GM23248 (cell line): ENCODE results near the gene STON2. TPM values are rescaled to one million over a fixed set of nuclear protein-coding genes. Genes with fewer than 3 reads are reported as not detected.
"Not testable (repeated sequence)": the region's sequence is repeated elsewhere in the genome, so short reads cannot be mapped to it uniquely, and the experiment has no call there.

Source experiments
- DNase-seq: peaks from one replicate; pipeline ENCODE4 v3.0.0-alpha.2; 2015
- H2AFZ ChIP-seq: fragments of 200-600 bp; sonication (generic); 2 replicates; pipeline ENCODE4 v1.6.1; 2016; ENCODE audit warnings: antibody characterized with exemption
- H3F3A ChIP-seq: fragments of 200-600 bp; sonication (generic); 2 replicates; pipeline ENCODE4 v1.6.1; 2016; ENCODE audit warnings: mild to moderate bottlenecking, antibody characterized with exemption, mixed run types; ENCODE audit not compliant: insufficient read depth
- H3K27ac ChIP-seq: fragments of 200-600 bp; sonication (generic); 2 replicates; pipeline ENCODE4 v1.5.1; 2016; ENCODE audit warnings: mild to moderate bottlenecking
- H3K27me3 ChIP-seq: fragments of 200-600 bp; sonication (generic); replicated peaks from 2 replicates; pipeline ENCODE4 v1.6.1; 2016; ENCODE audit warnings: mild to moderate bottlenecking; ENCODE audit not compliant: insufficient read depth
- H3K36me3 ChIP-seq: fragments of 200-600 bp; sonication (generic); 2 replicates; pipeline ENCODE4 v1.6.1; 2016; ENCODE audit warnings: low read depth, mild to moderate bottlenecking
- H3K4me1 ChIP-seq: fragments of 200-600 bp; sonication (generic); 2 replicates; pipeline ENCODE4 v1.6.1; 2016; ENCODE audit warnings: mild to moderate bottlenecking; ENCODE audit not compliant: insufficient read depth
- H3K4me2 ChIP-seq: fragments of 200-600 bp; sonication (generic); one replicate; pipeline ENCODE4 v1.6.1; 2016; ENCODE audit warnings: mild to moderate bottlenecking; ENCODE audit not compliant: unreplicated experiment
- H3K4me3 ChIP-seq: fragments of 200-600 bp; sonication (generic); 2 replicates; pipeline ENCODE4 v1.5.1; 2016; ENCODE audit warnings: mild to moderate bottlenecking
- H3K79me2 ChIP-seq: fragments of 200-600 bp; sonication (generic); 2 replicates; pipeline ENCODE4 v1.6.1; 2016; ENCODE audit warnings: mild to moderate bottlenecking; ENCODE audit not compliant: insufficient read depth
- H3K9ac ChIP-seq: fragments of 200-600 bp; sonication (generic); 2 replicates; pipeline ENCODE4 v1.6.1; 2016; ENCODE audit warnings: mild to moderate bottlenecking
- H3K9me2 ChIP-seq: fragments of 200-600 bp; sonication (generic); 2 replicates; pipeline ENCODE4 v1.6.1; 2016; ENCODE audit warnings: mixed run types, mild to moderate bottlenecking, moderate library complexity; ENCODE audit not compliant: insufficient read depth
- H3K9me3 ChIP-seq: fragments of 200-600 bp; sonication (generic); one replicate; pipeline ENCODE4 v1.6.1; 2017; ENCODE audit warnings: low read depth
- H4K20me1 ChIP-seq: fragments of 200-600 bp; sonication (generic); 2 replicates; pipeline ENCODE4 v1.6.0; 2016; ENCODE audit not compliant: insufficient read depth
- EZH2 ChIP-seq: fragments of 200-600 bp; sonication (generic); IDR thresholded peaks from 2 replicates; pipeline ENCODE4 v1.6.1; 2018; ENCODE audit warnings: antibody characterized with exemption, mild to moderate bottlenecking; ENCODE audit not compliant: insufficient read depth, poor library complexity, severe bottlenecking
- EZH2phosphoT487 ChIP-seq: fragments of 200-600 bp; sonication (generic); IDR thresholded peaks from 2 replicates; pipeline ENCODE4 v1.6.1; 2018; ENCODE audit warnings: antibody characterized with exemption, moderate library complexity, mild to moderate bottlenecking, low read depth; ENCODE audit not compliant: insufficient read depth
- WGBS, 2 experiments: methylation state at CpG; one replicate each; pipeline ENCODE4 v1.1.6; 2015 to 2017; ENCODE audit warnings: low lambda C conversion rate in 2 of 2, low coverage in 1 of 2; ENCODE audit errors: missing lambda C conversion rate in 2 of 2; 5-methylcytosine and 5-hydroxymethylcytosine counted together
- in situ Hi-C: fragments of 300-500 bp; cut with MboI; formaldehyde crosslinking; loops from 2 replicates; pipeline ENCODE4 v1.15.0; 2020
- polyA plus RNA-seq: library from polyadenylated mRNA; unstranded; fragments of >200 nt; fragmentation: Nextera tagmentation; extraction: Ambion mirVana; gene quantifications from 2 replicates; pipeline ENCODE4 v1.2.1, GENCODE V29; 2016
- total RNA-seq: library from RNA; depleted of rRNA; stranded (reverse); fragments of >200 nt; shearing (Covaris generic); gene quantifications from 2 replicates; pipeline ENCODE4 v1.2.3, GENCODE V29; 2014

The STON2 gene
- total and polyA plus RNA-seq, 2 experiments from 2014 or later = 0.14 TPM; not detected in 1

DNA sequence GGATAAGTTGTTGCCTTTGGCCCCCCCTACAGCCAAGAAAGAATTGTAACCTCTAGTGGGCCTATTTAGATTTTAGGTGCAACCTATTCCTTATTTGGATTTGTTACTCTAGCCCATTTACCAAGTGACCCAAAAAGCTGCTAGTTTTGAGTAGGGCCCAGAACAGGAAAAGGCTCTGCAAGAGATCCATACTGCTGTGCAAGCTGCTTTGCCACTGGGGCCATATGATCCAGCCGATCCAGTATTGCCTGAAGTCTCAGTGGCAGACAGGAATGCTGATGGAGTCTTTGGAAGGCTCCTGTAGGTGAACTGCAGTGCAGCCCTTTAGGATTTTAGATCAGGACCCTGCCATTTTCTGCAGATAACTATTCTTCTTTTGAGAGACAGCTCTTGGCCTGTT, 166.5 kb downstream of the STON2 start:
- H3K9me3 ChIP-seq = no peaks in the 10 kb centered on the region
- H3K4me2 ChIP-seq = no peak overlapping the region
- H3K27ac ChIP-seq = no peak overlapping the region
- 0 out of 2 replicates have a peak, but pooled peaks cover 4% of the 10 kb centered on the region for H3K27me3 ChIP-seq
- H3K79me2 ChIP-seq = no peaks in the 10 kb centered on the region
- no peaks in the 10 kb centered on the region for H3K4me1 ChIP-seq
- WGBS, 2 experiments = 81 to 84% methylated on average over 1 of the region's 1 CpG
- no peaks in the 10 kb centered on the region for H4K20me1 ChIP-seq
- TF ChIP-seq EZH2phosphoT487 (no peak), EZH2 (no peak)
- H3K4me3 ChIP-seq = no peak overlapping the region
- in situ Hi-C loops = no loop called here
- H3K36me3 ChIP-seq = no peaks in the 10 kb centered on the region
- H3K9me2 ChIP-seq = no peaks in the 10 kb centered on the region
- H2AFZ ChIP-seq = no peak overlapping the region
- no peak overlapping the region for H3K9ac ChIP-seq
- no peak for DNase-seq
- no peaks in the 10 kb centered on the region; the same call in 1 of the 2 replicates for H3F3A ChIP-seq

DNA sequence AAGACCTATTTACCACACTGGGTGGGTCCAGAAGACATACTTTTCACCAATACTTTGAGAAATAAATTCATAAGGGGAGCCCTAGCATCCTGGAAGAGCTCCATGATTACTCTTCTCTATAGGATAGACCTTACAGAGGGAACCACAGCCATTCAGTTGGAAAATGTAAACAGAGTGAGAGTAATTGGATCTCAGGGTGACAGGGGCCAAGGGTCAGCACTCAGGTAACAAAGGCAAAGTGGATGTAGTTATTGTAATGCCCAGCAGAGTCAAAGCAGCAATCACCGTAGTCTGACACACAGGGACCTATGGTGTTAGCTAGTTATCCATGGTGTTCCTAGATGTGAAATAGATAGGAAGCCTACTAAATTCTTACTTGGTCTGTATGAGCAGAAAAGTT, 168.6 kb downstream of the STON2 start:
- Histone ChIP-seq H3K9me2 (no peaks in the 10 kb centered on the region), H3K4me3 (no peak overlapping the region), H2AFZ (no peak overlapping the region), H3K4me2 (no peak overlapping the region), H3K27me3 (no peaks in the 10 kb centered on the region), H3K79me2 (no peaks in the 10 kb centered on the region), H4K20me1 (no peaks in the 10 kb centered on the region), H3K9ac (no peak overlapping the region), H3K9me3 (no peaks in the 10 kb centered on the region), H3K27ac (no peak overlapping the region), H3K36me3 (no peaks in the 10 kb centered on the region), H3K4me1 (no peaks in the 10 kb centered on the region), H3F3A (no peaks in the 10 kb centered on the region; the same call in 1 of the 2 replicates)
- DNase-seq = no peak
- in situ Hi-C loops = no loop called here
- WGBS, 2 experiments = 83 to 91% methylated on average over 1 of the region's 1 CpG
- TF ChIP-seq EZH2phosphoT487 = no peak
- no peak for TF ChIP-seq EZH2

- TF ChIP-seq EZH2 = no peak
- TF ChIP-seq EZH2phosphoT487 = no peak
- Histone ChIP-seq H2AFZ (no peak overlapping the region), H3K36me3 (no peaks in the 10 kb centered on the region), H3K9me3 (no peaks in the 10 kb centered on the region), H4K20me1 (no peaks in the 10 kb centered on the region), H3K27ac (no peak overlapping the region), H3K27me3 (no peaks in the 10 kb centered on the region), H3K4me3 (no peak overlapping the region), H3K9ac (no peak overlapping the region), H3F3A (peaks cover 5% of the 10 kb centered on the region; the same call in 1 of the 2 replicates), H3K4me2 (no peak overlapping the region), H3K9me2 (no peaks in the 10 kb centered on the region), H3K4me1 (0 out of 2 replicates have a peak, but pooled peaks cover 6% of the 10 kb centered on the region), H3K79me2 (peaks cover 8% of the 10 kb centered on the region; the same call in 1 of the 2 replicates)
- WGBS, 2 experiments = 68 to 83% methylated on average over 1 of the region's 1 CpG
- in situ Hi-C loops = no loop called here
- no peak for DNase-seq
Observed at GRCh38 chr14:81224222-81224621, 175.9 kb downstream of the STON2 start.

DNA sequence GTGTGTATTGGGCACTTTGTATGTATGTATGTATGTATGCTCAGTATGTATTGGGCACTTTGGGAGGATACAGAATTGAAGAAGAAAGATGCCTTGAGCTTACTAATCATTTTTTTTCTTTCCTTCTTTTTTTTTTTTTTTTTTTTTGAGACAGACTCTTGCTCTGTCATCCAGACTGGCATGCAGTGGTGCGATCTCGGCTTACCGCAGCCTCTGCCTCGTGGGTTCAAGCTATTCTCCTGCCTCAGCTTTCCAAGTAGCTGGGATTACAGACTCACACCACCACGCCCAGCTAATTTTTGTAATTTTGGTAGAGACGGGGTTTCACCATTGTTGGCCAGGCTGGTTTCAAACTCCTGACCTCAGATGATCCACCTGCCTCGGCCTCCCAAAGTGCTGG, 176.3 kb downstream of the STON2 start:
- peaks cover 11% of the 10 kb centered on the region for H3K79me2 ChIP-seq
- in situ Hi-C loops, H3K4me2 ChIP-seq, H3K27ac ChIP-seq, H3K36me3 ChIP-seq, H3K9ac ChIP-seq, H3K4me3 ChIP-seq, H3K4me1 ChIP-seq, H3K9me2 ChIP-seq, H3K27me3 ChIP-seq, H3K9me3 ChIP-seq, H3F3A ChIP-seq, H4K20me1 ChIP-seq, H2AFZ ChIP-seq, DNase-seq: not testable (repeated sequence)
- 88 to 91% methylated on average over 7 of the region's 7 CpGs for WGBS, 2 experiments

- Histone ChIP-seq H3K36me3 (no peaks in the 10 kb centered on the region), H3F3A (peaks cover 5% of the 10 kb centered on the region; the same call in 1 of the 2 replicates), H2AFZ (no peak overlapping the region), H3K4me1 (peaks cover 15% of the 10 kb centered on the region), H3K4me2 (no peak overlapping the region), H3K27ac (no peak overlapping the region), H3K27me3 (no peaks in the 10 kb centered on the region), H3K4me3 (no peak overlapping the region), H3K79me2 (peaks cover 22% of the 10 kb centered on the region), H3K9me3 (no peaks in the 10 kb centered on the region), H4K20me1 (no peaks in the 10 kb centered on the region), H3K9ac (no peak overlapping the region), H3K9me2 (no peaks in the 10 kb centered on the region)
- TF ChIP-seq EZH2 (no peak), EZH2phosphoT487 (no peak)
- no peak for DNase-seq
- in situ Hi-C loops = no loop called here
- WGBS, 2 experiments = 98 to 100% methylated on average over 2 of the region's 2 CpGs
Observed at GRCh38 chr14:81222691-81223090, 177.4 kb downstream of the STON2 start.
